Omental fat pad (tissue), 4 donors: Measurements from ENCODE around the gene SCTR. TPM values are rescaled to one million over a fixed set of nuclear protein-coding genes. Genes with fewer than 3 reads are reported as not detected.

Experiments
- ATAC-seq: fragments of 150-250 bp; one replicate; pipeline ENCODE4 v1.9.1; 2016; ENCODE audit warnings: mild to moderate bottlenecking, moderate library complexity; ENCODE audit not compliant: low FRiP score
- DNase-seq: peaks from one replicate; pipeline ENCODE4 v3.0.0-alpha.2; 2019; ENCODE audit warnings: low spot score
- CTCF ChIP-seq, 3 donors: fragments of 450-650 bp; IDR thresholded peaks; one replicate each; pipeline ENCODE4 v1.5.1; 2016 to 2017; ENCODE audit warnings: antibody characterized with exemption in 3 of 3, mild to moderate bottlenecking in 3 of 3, moderate library complexity in 2 of 3
- total RNA-seq, 4 donors: library from RNA; depleted of rRNA; stranded (reverse); fragments of >200 nt; gene quantifications; one replicate each; pipeline ENCODE4 v1.1.0, GENCODE V29; 2016

The SCTR gene
- total RNA-seq, 4 donors from 2014 or later: not detected

GRCh38 chr2:119448427-119449141, 75.7 kb downstream of the SCTR start:
- DNase-seq: no peak
- ATAC-seq: no peak
- no peak for TF ChIP-seq CTCF (IDR thresholded peaks at IDR 0.05)

GRCh38 chr2:119446037-119446436, 78.2 kb downstream of the SCTR start:
- no peak for TF ChIP-seq CTCF (IDR thresholded peaks at IDR 0.05)
- DNase-seq (no peak), ATAC-seq (no peak)

- no peak for TF ChIP-seq CTCF (IDR thresholded peaks at IDR 0.05)
- DNase-seq: no peak
- ATAC-seq: no peak
These were observed 81.4 kb downstream of the SCTR start for GRCh38 chr2:119442850-119443249.

- no peak for DNase-seq
- no peak for TF ChIP-seq CTCF (IDR thresholded peaks at IDR 0.05)
- no peak for ATAC-seq
These were observed 82.1 kb downstream of the SCTR start for GRCh38 chr2:119442226-119442619.

GRCh38 chr2:119441376-119442225, 82.7 kb downstream of the SCTR start:
- ATAC-seq (no peak), DNase-seq (no peak)
- TF ChIP-seq CTCF (IDR thresholded peaks at IDR 0.05): no peak

- DNase-seq: no peak
- TF ChIP-seq CTCF (IDR thresholded peaks at IDR 0.05): no peak
- ATAC-seq: no peak
These were observed 83.4 kb downstream of the SCTR start for GRCh38 chr2:119440873-119441272.
